ENCODE results near the gene ESX1. TPM values are rescaled to one million over a fixed set of nuclear protein-coding genes. Genes with fewer than 3 reads are reported as not detected.

Gene ESX1
- total RNA-seq, result not detected in 2 replicates

DNA sequence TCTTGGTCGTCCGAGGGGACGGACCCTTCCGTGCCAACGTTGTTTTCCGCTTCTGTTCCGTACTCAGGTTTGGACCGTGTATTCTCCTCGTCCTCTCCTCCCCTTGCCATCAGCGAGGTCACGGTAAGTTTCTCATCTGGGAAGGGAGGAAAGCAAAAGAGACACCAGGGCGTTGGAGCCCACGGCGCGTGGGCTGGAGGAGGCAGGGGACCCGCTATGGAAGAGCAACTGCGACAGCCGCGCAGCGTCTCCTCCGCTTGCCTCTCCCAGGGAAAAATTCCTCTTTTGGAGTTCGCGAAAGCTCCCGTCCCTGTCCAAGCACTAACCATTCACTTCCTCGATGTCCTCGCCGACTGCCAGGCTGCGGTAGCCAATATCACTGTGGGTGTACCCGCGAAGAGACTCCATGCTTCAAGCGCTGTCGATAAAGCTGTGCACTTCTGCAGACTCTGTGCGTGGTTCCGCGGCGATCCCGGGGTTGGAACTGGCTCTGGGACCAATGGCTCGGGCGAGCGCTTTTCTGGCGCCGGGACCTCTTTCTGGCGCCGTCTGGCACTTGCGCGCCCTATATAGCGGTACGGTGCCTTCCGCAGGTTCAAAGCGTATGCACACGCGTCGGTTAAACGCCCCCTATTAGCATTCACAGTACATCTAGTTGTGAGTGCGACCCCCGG, at the start of gene ESX1:
Gene ESX1, minus strand, starts transcription at position 492 of the 674 bp plus-strand sequence. Its CDS starts 84 bp downstream, at position 408.

Other genes starting within 250 kb of the ESX1 start
- not detected in 2 replicates for gene H2BW1, start 241.2 kb downstream of the ESX1 start, total RNA-seq
- not detected in 2 replicates for gene H2BW2, start 215.0 kb downstream of the ESX1 start, total RNA-seq
- gene TMSB15C, start 178.7 kb downstream of the ESX1 start, total RNA-seq, result 0.58 and 1.1 TPM in 2 replicates
- 1.1 TPM in 2 replicates for gene ZCCHC18, start 142.4 kb downstream of the ESX1 start, total RNA-seq
- gene SLC25A53, start 97.9 kb downstream of the ESX1 start, total RNA-seq, result 3.6 and 5.5 TPM in 2 replicates
- 6.2 and 7.9 TPM in 2 replicates for gene FAM199X, start 88.5 kb downstream of the ESX1 start, total RNA-seq